Duodenal mucosa (tissue), 2 donors: Measurements from ENCODE around the gene ZNF74.
A peak's percentile ranks its signal among the peaks of the same experiment; 100 is the strongest.
"Not testable (repeated sequence)": the region's sequence is repeated elsewhere in the genome, so short reads cannot be mapped to it uniquely, and the experiment has no call there.

ENCODE experiments used
- H3K27ac ChIP-seq: one replicate; pipeline ENCODE4 v1.7.0; 2013; ENCODE audit warnings: low read depth, low read length
- H3K27me3 ChIP-seq, 2 donors: one replicate each; pipeline ENCODE4 v1.7.0; 2013; ENCODE audit warnings: low read length in 2 of 2, control low read depth in 1 of 2; ENCODE audit not compliant: insufficient read depth in 2 of 2, control insufficient read depth in 1 of 2
- H3K36me3 ChIP-seq, 2 donors: one replicate each; pipeline ENCODE4 v1.7.0; 2013; ENCODE audit warnings: low read length in 2 of 2, control low read depth in 1 of 2; ENCODE audit not compliant: insufficient read depth in 2 of 2, control insufficient read depth in 1 of 2
- H3K4me1 ChIP-seq, 2 donors: one replicate each; pipeline ENCODE4 v1.7.0; 2013; ENCODE audit warnings: low read length in 2 of 2, control low read depth in 1 of 2; ENCODE audit not compliant: insufficient read depth in 2 of 2, control insufficient read depth in 1 of 2
- H3K4me3 ChIP-seq, 2 donors: one replicate each; pipeline ENCODE4 v1.7.0; 2013; ENCODE audit warnings: low read length in 2 of 2, low read depth in 1 of 2
- H3K9ac ChIP-seq, 2 donors: one replicate each; pipeline ENCODE4 v1.7.0; 2013; ENCODE audit warnings: low read length in 2 of 2, low read depth in 1 of 2
- H3K9me3 ChIP-seq, 2 donors: one replicate each; pipeline ENCODE4 v1.7.0; 2013; ENCODE audit warnings: low read length in 2 of 2, control low read depth in 1 of 2; ENCODE audit not compliant: control insufficient read depth in 1 of 2

Gene ZNF74

GRCh38 chr22:20389288-20389687 is 4.7 kb upstream of the ZNF74 start:
- Histone ChIP-seq H3K4me1 (peaks cover 6 to 7% of the 10 kb centered on the region in 2 donors), H3K27ac (no peak overlapping the region), H3K4me3 (no peak overlapping the region), H3K36me3 (no peaks in the 10 kb centered on the region), H3K27me3 (no peaks in the 10 kb centered on the region), H3K9me3 (no peaks in the 10 kb centered on the region), H3K9ac (no peak overlapping the region)

DNA sequence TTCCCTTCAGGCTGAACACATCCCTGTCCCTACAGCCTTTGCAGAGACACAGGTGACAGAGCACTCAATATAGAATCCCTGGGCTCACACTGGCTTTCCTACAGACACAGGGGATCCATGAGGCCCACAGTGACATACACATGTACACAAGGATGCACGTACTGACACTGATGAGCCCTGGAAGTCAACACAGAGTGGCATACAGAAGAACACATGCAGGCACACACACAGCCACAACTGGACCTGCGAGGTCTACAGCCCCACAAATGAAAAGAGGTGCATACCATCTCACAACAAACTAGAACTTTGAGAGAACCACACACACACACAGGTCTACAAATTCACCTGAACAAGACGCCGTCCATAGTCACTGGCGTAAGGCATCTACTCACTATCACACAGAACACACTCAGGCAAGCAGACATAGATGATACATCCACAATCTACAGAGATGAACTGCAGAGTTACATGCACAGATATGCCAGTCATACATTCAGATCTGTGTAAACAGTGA is 3.5 kb upstream of the ZNF74 start:
- H3K4me1 ChIP-seq, result peaks cover 6 to 17% of the 10 kb centered on the region in 2 donors
- no peak overlapping the region for H3K27ac ChIP-seq
- H3K9me3 ChIP-seq, result no peaks in the 10 kb centered on the region
- H3K27me3 ChIP-seq, result no peaks in the 10 kb centered on the region
- H3K36me3 ChIP-seq, result no peaks in the 10 kb centered on the region
- no peak overlapping the region for H3K9ac ChIP-seq
- H3K4me3 ChIP-seq, result no peak overlapping the region

GRCh38 chr22:20391222-20391621 is 2.7 kb upstream of the ZNF74 start:
- Histone ChIP-seq H3K9me3 (no peaks in the 10 kb centered on the region), H3K4me3 (no peak overlapping the region), H3K27me3 (no peaks in the 10 kb centered on the region), H3K27ac (no peak overlapping the region), H3K4me1 (peaks cover 6 to 23% of the 10 kb centered on the region in 2 donors), H3K36me3 (no peaks in the 10 kb centered on the region), H3K9ac (no peak overlapping the region)

GRCh38 chr22:20392365-20392881 is 1.5 kb upstream of the ZNF74 start:
- H3K27ac ChIP-seq, H3K4me3 ChIP-seq, H3K27me3 ChIP-seq, H3K9me3 ChIP-seq, H3K36me3 ChIP-seq, H3K9ac ChIP-seq: not testable (repeated sequence)
- peaks cover 6 to 24% of the 10 kb centered on the region in 2 donors for H3K4me1 ChIP-seq

DNA sequence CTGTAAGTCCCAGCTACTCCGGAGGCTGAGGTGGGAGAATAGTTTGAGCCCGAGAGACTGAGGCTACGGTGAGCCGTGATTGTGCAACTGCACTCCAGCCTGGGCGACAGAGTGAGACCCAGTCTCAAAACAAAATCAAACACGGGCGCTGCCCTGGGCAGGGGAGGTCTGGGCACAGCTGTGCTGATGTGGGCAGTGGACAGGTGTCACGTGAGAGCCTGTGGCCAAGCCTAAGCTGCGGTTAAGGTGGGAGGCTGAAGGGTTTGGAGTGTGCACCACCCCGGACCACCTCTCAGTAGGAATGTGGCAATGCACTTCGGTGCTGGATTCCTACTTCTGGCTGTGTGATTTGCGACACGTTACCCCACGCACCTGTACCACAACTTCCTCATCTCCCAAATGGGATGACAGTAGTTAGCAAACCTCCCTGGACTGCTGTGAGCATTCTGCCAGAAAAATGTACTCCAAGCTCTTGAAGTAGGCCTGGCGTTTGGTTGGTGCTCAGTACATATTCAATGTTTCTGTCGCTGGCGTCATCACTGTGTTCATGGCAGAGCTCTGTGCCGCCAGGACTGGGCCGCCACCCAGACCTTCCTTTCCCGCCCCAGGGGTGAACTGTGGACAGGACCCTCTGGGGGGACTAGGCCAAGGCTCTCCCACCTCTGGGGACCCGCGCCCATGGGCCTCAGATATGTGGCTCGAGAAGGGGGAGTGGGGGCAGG is 807 bp upstream of the ZNF74 start:
- Histone ChIP-seq H3K9ac (peak overlapping the region; percentile 68 to 69), H3K27ac (no peak overlapping the region), H3K4me3 (peak overlapping the region; percentile 84 to 85), H3K27me3 (no peaks in the 10 kb centered on the region), H3K4me1 (peaks cover 6 to 24% of the 10 kb centered on the region in 2 donors), H3K9me3 (no peaks in the 10 kb centered on the region), H3K36me3 (no peaks in the 10 kb centered on the region)

DNA sequence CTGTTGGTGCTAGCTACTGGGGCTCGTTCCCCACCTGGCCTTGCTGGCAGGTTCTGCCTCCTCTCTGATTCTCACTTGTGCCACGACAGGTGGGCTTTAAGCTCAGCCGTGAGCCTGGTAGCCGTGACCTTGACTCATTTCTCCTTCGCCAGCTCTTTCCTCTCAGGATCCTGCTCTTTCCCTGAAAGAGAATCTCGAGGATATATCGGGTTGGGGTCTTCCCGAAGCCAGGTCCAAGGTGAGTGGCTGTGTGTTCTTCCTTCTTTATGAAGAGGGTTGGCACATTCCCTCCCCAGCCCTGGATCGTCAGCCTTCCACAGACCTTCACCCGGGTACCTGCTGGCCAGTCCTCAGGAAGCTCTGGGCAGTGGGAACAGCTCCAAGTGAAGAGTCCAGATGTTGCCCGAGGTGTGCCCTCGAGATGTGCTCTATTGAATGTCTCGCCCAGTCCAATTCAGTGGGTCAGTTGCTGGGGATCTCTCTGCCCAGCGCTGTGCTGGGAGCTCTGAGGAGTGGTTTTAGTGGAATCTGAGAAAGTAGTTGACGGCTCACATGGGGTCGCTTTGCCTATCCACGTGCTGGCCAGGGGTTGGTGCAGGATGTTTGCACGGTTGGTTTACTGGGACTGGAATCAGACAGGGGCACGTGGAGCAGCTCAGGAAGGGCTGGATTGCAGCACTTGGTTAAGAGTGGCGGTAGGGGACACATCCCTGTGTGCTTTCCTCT is 1.4 kb downstream of the ZNF74 start:
- H3K27ac ChIP-seq, result no peak overlapping the region
- H3K27me3 ChIP-seq, result no peaks in the 10 kb centered on the region
- peaks cover 6 to 24% of the 10 kb centered on the region in 2 donors for H3K4me1 ChIP-seq
- H3K9me3 ChIP-seq, result no peaks in the 10 kb centered on the region
- no peaks in the 10 kb centered on the region for H3K36me3 ChIP-seq
- H3K9ac ChIP-seq, result no peak overlapping the region
- peak overlapping the region; percentile 20 to 26 for H3K4me3 ChIP-seq

DNA sequence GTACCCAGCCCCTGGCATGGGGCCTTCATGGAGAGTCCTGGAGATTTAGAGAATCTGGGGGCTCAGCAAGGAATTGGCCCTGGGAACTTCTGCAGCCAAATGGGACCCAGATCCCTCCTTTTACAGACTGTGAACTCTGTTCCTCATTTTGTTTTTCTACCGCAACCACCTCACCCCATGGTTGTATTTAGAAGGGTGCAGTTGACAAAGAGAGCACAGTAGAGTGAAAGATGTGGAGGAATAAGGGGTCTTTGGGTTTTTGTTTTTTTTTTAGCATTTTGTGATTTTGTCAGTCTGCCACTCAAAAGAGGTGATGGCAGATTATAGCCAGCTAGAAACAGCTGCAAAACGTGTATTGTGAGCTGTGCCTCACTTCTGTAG is 1.9 kb downstream of the ZNF74 start:
- Histone ChIP-seq H3K9me3 (no peaks in the 10 kb centered on the region), H3K4me1 (peaks cover 6 to 24% of the 10 kb centered on the region in 2 donors), H3K36me3 (no peaks in the 10 kb centered on the region), H3K9ac (no peak overlapping the region), H3K27ac (no peak overlapping the region), H3K27me3 (no peaks in the 10 kb centered on the region), H3K4me3 (no peak overlapping the region)

DNA sequence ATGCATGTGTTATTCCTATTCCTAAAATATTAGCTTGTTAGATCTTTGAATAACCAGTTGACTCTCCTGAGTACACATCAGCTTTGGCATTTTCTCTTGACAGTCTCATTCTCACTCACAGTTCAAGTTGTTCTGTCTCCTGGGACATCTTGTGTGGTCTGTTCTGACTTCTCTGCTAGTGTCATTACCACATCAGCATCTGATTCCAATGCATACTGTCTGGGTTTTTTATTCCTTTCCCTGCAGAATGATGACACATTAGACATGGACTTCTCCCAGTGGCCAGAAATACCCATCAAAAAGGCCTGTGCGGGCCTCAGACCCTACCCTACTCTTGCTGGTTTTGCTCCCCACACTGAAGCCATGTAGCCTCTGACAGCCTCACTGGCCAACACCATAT is 2.7 kb downstream of the ZNF74 start:
- Histone ChIP-seq H3K4me3 (no peak overlapping the region), H3K4me1 (peaks cover 6 to 24% of the 10 kb centered on the region in 2 donors), H3K27ac (no peak overlapping the region), H3K9me3 (no peaks in the 10 kb centered on the region), H3K9ac (no peak overlapping the region), H3K27me3 (no peaks in the 10 kb centered on the region), H3K36me3 (peaks cover 1 to 6% of the 10 kb centered on the region in 2 donors)

DNA sequence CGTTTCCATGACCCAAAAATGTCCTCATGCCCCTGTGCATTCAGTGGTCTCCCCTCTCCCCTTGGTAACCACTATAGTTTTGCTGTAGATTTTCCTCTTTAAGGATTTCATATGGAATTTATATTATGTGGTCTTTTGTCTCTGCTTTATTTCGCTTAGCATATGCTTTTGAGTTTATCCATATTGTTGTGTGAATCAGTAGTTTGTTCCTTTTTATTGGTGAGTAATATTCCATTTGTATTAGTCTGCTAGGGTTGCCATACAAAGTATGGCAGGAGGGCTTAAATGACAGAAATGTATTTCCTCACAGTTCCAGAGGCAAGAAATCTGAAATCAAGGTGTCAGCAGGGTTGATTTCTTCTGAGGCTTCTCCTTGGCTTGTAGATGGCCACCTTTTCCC is 3.5 kb downstream of the ZNF74 start:
- H3K9ac ChIP-seq, result no peak overlapping the region
- H3K9me3 ChIP-seq, result no peaks in the 10 kb centered on the region
- H3K27me3 ChIP-seq, result no peaks in the 10 kb centered on the region
- H3K36me3 ChIP-seq, result peaks cover 3 to 8% of the 10 kb centered on the region in 2 donors
- no peak overlapping the region for H3K27ac ChIP-seq
- peaks cover 6 to 24% of the 10 kb centered on the region in 2 donors for H3K4me1 ChIP-seq
- H3K4me3 ChIP-seq, result no peak overlapping the region

GRCh38 chr22:20398420-20398819 is 4.5 kb downstream of the ZNF74 start:
- Histone ChIP-seq H3K9ac (no peak overlapping the region), H3K4me1 (peaks cover 3 to 21% of the 10 kb centered on the region in 2 donors), H3K27me3 (no peaks in the 10 kb centered on the region), H3K4me3 (no peak overlapping the region), H3K9me3 (no peaks in the 10 kb centered on the region), H3K36me3 (peaks cover 3 to 9% of the 10 kb centered on the region in 2 donors), H3K27ac (no peak overlapping the region)
